ENCODE data around the gene FXR2.
"Not testable (repeated sequence)": the region's sequence is repeated elsewhere in the genome, so short reads cannot be mapped to it uniquely, and the experiment has no call there.

FXR2 gene

DNA sequence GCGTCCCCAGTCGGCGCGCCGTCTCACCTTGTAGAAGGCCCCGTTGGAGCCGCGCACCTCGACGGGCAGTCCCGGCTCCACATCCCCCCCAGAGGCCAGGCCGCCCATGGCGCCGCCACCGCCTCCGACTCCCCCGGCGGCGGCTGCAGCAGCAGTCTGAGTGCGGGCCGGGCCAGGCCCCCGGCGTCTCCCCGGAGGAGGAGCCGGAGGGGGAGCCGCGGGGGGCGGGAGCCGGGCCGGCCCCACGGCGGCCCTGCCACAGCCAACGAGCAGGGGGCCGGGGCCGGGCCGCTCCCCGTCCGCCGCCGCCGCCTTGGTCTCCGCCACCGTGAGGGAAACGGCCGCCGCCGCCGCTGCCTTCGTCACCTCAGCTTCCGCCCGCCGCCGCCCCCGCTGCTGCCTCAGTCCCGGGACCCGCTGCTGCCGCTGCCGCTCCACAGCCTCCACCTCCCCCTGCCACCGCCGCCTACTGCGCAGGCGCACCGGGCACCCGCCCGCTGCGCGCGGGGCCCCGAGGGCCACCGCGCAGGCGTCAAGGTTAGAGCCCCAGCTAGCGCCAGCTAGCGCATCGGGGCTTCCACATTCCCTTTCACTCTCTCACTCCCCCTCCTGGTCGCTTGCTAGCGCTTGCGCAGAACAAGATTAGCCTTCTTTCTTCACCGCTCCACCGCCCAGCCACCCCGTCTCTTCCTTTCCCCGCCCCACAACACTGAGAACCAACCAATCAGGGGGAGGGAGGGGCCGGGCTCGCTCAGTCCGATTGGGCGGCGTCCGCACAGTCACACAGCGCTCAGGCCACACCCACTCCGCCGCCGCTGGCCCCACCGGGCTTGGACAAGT is at the start of gene FXR2:
Gene FXR2 (minus strand): TSS at position 473 of the 840 bp plus-strand sequence. CDS start 365 bp downstream, at position 108.
- DNase-seq (ENCODE audit: low spot score): peak; percentile 99

DNA sequence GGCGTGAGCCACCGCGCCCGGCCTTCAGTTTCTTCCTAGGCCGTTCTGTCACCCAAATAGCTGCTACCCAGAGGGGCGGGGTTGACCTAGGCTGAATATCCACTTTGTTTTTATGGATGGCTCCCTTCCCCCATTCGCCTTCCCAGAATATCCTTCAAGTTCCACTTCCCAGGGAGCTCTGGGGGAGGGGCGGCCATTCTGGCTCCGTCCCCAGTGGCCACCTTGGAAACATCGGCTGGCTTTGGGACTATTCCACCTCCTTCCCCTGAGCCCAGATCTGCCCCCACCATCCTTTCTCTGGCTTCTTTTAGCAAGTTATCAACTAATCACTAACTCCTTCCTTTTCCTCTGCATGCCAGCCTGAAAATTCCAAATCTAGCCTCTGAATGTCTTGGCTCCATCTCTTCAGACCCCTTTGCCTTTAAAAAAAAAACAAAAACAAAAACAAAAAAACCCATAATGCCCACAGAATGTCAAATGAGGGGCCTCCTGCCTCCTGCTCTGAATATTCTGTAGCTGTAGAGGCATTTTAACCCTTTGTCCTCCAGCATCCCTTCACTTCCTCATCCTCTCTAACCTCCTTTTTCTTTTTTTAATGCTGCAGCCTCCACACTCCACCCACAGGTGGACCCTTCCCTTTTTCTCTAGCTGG is 42.4 kb upstream of the FXR2 start:
- no peak for DNase-seq (ENCODE audit: low spot score)

DNA sequence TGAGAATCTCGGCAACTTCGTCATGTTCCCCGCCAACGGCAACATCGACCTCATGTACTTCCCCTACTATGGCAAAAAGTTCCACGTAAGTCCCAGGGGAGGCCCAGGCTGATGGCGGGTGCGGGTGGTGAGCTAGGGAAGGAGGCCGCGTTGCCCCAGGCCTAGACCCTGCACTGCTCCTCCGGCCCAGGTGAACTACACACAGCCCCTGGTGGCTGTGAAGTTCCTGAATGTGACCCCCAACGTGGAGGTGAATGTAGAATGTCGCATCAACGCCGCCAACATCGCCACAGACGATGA is 40.8 kb upstream of the FXR2 start:
- DNase-seq (ENCODE audit: low spot score): no peak

DNA sequence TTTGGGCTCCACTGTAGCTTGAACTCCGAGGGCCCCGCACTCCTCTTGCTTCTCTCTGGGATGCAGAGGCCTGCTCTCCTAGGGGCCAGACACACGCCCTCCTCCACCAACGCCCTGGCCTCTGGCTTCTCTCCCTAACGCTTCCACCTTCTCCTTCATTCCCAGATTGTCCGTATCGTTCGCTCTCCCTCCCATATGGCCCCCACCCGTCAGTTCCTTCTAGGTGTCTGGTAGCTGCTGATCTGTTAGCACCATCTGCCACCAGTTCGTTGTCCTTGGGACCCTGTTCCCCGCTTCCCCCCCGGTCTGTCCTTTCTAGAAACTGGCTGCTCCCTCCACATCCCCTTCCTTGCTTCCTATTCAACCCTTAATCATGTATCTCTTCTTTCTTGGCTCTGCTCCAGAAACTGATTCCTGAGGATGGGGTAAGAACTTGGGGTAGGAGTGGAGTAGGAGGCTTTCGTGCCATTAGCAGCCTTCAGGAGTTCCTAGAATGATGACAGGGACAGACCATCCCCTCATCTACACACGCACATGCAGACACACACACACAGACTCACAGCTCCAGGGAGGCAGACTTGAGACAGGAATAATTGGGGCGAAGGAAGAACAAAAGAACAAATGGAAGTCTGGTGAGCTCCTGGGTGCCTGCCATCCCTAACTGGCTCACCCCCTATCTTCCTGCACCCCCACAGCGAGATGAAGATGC is 40.3 kb upstream of the FXR2 start:
- DNase-seq (ENCODE audit: low spot score): no peak

DNA sequence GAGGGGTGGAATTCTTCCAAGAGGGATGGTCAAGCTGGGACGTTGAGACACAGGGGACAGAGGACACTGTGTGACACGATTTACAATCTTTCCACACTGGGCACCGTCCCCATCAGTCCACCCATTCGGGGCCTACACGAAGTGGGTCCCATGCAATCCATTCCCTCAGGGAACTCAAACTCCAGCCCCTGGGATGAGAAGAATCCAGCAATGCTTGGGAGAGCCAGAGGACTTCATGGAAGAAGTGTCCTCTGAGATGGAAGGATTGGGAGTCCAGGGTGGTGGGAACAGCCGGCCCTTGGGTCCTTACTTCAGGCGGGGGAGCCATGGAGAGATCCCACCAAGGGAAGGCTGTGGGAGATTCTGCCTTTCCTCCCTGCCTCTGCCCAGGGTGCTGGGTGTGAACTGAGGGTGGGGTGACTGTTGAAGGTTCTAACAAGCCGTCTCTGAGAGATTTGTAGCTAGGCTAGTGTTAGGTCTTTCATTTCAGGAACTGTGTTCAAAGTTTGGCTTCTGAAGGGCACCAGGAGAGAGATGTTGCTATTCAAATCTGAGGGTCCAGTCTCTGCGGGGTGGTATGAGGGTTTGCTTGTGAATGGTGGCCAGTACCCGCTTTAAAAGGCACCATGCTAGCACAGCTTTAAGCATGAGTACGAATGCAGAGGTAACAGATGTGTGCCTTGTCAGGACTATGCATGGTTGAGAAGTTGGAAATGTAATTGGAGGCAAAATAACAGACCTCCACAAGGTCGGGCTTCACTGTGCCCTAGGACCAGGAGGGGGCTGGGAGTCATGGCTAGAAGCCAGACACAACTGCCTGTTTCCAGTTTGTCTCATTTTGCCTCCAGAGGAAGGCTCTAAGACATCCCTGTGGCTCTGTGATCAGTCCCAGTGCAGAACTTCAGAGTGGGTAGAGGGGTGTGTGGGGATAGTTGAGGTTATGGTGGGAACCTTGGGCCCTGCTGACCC is 38.0 kb upstream of the FXR2 start:
- no peak for DNase-seq (ENCODE audit: low spot score)

DNA sequence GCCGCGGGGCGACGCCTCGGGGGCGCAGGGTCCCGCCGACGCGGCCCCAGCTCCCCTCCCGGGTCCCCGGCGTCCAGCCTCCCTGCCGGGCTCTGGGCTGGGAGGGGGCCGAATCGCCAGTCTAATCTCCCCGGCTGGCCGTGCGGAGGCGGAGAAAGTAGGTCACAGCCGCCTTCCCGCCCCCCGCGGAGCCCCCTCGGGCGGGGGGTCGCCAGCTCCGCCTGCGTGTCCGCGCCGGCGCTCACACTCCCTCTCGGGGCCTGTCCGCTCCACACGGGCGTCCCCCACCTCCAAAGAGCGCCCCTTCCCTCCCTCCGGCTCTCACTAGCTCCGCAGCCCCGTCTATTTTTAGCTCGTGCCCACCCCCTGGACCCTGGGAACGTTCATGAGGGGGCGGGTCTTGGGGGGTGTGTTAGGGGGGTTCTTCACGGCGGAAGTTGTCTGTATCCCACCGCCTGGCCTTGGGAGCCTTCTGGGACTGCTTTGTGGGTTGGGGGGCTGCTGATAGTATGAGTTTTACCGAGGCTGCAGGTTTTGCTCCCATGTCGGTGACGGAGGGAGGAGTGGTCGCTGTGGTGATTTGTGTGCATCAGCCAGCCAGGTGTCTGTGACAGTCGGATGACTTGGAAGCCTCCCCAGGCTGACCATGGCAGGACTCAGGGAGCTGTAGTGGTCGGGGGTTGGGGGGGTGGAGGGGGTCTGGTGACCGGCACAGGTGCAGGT is 37.1 kb upstream of the FXR2 start:
- DNase-seq (ENCODE audit: low spot score): no peak

DNA sequence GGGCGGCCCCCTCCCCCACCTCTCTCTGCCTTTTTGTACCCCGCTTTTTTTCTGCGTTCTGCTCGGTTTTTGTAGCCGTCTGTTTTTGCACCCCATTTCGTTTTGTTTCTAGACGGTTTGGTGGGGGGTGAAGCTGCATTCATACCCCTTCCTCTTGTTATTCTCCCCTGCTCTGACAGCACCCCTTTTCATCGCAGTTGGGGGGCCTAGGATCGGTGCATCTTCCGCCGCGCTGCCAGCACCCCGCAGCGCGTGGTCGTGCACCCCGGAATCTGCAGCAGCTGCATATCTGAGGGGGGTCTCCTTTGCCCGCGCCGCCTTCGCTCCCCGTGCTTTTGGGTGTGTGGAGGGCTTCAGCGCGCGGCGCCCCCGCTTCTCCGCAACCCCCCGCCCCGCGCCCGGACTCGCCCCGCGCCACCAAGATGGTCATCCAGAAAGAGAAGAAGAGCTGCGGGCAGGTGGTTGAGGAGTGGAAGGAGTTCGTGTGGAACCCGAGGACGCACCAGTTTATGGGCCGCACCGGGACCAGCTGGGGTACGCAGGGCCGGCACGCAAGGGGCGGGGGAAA is 36.5 kb upstream of the FXR2 start:
- no peak for DNase-seq (ENCODE audit: low spot score)

DNA sequence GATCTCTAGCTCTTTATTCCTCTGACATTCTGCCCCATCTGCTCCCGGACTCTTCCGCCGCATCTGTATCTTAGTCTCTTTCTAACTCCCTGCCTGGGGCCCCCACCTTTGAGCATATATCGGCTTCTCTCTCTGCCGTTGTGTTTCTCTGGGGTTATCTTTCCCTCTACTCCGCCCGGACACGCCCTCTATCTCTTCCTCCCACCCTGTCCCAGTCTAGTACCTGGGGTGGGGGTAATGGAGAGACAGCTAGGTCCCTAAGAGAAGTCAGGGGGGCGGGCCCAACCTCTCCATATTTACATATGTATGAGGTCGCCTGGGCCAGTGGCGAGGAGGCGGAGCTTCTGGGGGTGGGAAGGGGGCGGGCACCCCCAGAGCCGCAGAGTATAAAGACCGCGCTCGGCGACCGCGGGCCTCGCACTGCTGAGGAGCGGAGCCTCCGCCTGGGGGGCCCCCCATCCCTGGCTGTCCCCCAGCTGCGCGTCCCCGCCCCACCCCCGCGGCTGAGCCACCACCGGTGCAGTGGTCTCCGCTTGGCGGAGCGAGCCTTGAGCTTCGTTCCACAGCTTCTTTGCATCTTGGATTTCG is 35.9 kb upstream of the FXR2 start, which contains the start of gene ATP1B2:
Gene ATP1B2 (plus strand): TSS at position 418 of the 588 bp plus-strand sequence. CDS start 593 bp downstream, outside the sequence.
- DNase-seq (ENCODE audit: low spot score): no peak

DNA sequence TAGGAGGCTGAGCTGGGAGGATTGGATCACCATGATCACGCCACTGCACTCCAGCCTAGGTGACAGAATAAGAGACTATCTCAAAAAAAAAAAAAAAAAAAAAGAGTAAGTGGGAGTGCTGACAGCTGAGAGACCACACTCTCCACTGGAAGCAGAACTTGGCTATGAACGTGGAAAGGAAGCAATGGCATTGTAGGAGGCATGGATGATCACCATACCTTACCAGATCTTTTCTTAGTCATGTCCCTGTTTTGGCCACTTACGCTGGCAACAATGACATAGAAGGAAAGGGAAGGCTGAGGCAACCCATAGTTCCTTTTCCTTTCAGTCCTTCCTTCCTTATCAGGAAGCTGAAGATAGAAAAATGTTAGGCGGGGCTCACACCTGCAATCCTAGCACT is 32.3 kb upstream of the FXR2 start:
- no peak for DNase-seq (ENCODE audit: low spot score)

DNA sequence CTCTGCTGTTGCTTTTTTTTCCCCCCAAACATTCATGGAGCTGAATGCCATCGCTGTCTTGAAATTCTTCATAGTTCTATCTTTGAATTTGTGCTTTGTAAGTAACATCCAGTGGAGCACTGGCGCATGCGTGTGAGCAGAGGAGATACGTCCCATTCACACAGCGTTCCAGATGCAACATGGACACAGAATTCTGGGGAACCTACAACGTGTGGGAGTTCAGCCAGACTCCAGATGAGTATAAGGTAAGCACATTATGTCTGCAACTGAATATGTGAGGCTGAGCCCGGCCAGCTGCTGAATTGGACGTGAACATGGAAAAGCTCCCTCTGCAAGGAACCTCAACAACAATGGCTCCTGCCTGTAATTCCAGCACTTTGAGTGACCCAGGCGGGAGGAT is 31.8 kb upstream of the FXR2 start:
- no peak for DNase-seq (ENCODE audit: low spot score)

DNA sequence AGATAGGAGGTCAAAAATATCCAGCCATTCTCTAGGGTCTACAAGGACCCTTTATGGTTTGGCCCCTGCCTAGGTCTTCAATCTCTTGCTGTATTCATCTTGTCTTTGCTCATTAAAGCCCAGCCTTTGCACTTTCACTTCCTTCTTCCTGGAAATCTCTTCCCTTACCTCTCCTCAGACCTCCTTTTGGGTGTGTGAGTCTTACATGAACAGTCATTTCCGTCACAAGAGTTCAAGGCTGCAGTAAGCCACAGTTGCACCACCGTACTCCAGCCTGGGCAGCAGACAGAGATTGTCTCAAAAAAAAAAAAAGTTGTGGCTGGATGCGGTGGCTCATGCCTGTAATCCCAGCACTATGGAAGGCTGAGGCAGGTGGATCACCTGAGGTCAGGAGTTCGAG is 30.1 kb upstream of the FXR2 start:
- no peak for DNase-seq (ENCODE audit: low spot score)

DNA sequence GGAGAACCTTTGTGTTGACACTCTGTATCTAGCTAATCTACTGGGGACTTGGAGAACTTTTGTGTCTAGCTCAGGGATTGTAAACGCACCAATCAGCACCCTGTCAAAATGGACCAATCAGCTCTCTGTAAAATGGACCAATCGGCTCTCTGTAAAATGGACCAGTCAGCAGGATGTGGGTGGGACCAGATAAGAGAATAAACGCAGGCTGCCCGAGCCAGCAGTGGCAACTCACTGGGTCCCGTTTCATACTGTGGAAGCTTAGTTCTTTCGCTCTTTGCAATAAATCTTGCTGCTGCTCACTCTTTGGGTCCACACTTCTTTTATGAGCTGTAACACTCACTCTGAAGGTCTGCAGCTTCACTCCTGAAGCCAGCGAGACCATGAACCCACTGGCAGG is 26.9 kb upstream of the FXR2 start:
- DNase-seq (ENCODE audit: low spot score): not testable (repeated sequence)

DNA sequence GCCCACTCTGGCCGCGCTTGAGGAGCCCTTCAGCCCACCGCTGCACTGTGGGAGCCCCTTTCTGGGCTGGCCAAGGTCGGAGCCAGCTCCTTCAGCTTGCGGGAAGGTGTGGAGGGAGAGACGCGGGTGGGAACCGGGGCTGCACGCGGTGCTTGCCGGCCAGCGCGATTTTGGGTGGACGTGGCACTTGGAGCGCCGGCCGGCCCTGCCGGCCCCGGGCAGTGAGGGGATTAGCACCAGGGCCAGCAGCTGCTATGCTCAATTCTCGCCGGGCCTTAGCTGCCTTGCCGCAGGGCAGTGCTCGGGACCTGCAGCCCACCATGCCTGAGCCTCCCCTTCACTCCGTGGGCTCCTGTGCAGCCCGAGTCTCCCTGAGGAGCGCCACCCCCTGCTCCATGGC is 26.1 kb upstream of the FXR2 start:
- no peak for DNase-seq (ENCODE audit: low spot score)

DNA sequence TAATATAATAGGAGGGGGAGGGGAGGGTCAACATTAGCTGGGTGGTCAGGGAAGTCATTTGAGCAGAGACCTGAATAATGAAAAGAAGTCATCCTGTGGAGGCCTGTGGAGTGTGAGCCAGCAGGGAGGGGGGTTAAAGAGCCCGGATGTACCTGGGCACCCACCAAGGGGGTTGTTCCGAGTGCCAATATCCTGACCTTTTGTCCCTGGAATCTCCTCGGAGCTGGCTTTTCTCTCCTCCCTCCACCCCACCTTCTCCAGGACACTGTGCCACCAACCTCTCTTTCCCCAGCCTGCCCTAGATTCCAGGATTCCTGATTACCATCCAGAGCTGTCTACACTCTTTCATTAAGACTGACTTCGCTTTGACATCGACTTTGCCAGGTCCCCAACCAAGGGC is 21.5 kb upstream of the FXR2 start:
- no peak for DNase-seq (ENCODE audit: low spot score)

DNA sequence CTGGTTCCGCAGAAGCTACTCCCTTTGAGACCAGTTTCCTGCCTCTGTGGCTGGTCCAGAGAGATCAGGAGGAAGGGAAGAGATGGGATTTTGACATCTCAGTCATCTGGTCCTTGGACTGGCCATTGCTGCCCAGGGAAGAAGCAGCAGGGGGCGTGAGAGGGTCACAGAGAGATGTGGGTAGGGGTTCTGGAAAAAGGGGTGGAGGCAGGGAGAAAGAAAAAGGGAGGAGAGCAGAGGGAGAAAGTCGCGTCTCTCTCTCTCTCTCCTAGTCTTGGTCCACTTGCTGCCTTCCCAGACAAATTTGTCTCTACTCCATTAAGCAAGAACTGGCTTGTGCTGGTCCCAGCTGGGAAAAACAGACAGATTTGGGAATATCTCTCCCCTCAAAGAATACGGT is 19.7 kb upstream of the FXR2 start:
- no peak for DNase-seq (ENCODE audit: low spot score)

DNA sequence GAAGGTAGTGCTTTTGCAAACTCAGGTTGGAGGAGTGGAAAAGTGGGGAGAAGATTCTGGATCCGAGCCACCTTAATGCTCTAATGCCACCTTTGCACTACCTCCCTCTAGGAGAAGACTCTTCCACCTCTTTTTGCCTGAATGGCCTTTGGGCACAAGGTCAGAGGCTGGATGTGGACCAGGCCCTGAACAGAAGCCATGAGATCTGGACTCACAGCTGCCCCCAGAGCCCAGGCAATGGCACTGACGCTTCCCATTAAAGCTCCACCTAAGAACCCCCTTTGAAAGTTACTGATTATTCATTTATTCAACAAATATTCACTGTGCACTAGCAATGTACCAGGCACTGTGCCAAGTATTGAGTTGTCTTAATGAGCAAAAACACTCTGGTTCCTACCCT is 18.4 kb upstream of the FXR2 start:
- no peak for DNase-seq (ENCODE audit: low spot score)

DNA sequence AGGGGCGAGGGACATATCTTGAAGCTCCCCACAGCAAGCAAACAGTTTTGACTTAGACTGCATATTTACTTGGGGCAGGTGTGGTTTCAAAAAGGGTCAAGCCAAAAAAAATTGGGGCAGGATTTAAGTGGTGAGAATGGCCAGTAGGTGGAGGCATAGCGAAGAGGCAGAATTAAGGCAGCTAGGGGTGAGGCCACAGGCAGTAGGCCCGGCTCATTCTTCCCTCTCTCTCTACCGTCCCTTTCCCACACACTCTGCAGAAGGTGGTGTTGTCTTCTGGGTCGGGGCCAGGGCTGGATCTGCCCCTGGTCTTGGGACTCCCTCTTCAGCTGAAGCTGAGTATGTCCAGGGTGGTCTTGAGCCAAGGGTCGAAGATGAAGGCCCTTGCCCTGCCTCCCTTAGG is 17.8 kb upstream of the FXR2 start:
- DNase-seq (ENCODE audit: low spot score): peak; percentile 58

DNA sequence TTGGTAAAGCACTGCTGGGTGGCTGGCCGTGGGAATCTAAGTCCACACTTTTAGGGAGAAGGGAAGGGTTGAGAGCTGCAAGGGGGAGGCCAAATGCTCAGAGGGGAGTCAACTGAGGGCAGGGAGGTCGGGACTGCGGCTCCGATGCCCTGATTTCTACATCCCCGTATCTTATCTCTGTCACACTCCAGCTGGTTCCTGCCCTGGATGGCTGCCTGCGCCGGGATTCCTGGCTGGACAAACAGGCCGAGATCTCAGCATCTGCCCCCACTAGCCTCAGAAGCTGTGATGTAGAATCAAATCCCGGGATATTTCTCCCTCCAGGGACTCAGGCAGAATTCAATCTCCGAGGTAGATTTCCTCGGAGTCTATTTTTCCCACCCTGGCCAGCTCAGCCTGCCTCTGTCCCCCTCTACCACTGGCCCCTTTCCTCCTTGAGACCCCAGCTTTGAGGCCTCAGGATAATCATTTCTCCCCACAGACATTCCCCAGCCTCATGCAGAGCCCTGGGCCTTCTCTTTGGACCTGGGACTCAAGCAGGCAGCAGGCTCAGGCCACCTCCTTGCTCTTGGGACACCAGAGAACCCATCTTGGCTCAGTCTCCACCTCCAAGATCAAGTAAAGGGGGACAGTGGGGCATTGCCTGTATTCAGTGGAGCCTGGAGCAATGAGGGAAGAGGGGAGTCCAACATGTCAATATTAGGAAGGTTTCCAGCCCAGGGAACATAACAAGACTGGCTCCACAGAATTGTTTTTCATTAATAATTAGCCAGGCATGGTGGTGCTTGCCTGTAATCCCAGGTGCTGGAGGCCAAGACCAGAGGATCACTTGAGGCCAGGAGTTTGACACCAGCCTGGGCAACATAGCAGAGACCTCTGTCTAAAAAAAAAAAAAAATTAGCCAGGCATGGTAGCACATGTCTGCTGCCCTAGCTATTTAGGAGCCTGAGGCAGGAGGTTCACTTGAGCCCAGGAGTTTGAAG is 17.0 kb upstream of the FXR2 start:
- DNase-seq (ENCODE audit: low spot score): no peak

DNA sequence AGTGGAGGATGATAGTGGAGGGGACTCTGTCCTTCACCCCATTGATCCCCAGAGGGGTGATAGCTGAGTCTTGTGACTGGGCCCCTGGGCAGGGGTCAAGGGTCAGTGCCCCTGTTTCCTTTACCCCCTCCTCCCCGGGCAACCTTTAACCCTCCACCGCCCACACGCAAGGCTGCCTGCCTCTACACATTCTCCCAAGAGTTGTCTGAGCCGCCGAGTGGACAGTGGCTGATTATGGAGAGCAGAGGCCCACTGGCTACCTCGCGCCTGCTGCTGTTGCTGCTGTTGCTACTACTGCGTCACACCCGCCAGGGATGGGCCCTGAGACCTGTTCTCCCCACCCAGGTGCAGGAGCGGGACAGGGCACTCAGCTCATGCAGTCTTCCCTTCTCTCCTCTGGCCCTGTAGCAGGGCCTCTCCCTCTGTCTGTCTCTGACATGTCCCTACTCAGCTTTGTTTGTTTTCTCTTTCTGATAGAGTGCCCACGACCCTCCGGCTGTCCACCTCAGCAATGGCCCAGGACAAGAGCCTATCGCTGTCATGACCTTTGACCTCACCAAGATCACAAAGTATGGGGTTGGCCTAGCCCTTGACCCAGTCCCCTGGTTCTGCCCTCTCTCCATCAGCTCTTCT is 15.4 kb upstream of the FXR2 start, which contains the start of gene SHBG:
Gene SHBG (plus strand): TSS at position 197 of the 633 bp plus-strand sequence. CDS start 38 bp downstream, at position 235.
- DNase-seq (ENCODE audit: low spot score): no peak
